Stomach (tissue), 19 donors: ENCODE results near the gene B4GALNT3. TPM values are rescaled to one million over a fixed set of nuclear protein-coding genes. Genes with fewer than 3 reads are reported as not detected.
A peak's percentile ranks its signal among the peaks of the same experiment; 100 is the strongest.
"Not testable (repeated sequence)": the region's sequence is repeated elsewhere in the genome, so short reads cannot be mapped to it uniquely, and the experiment has no call there.

ENCODE experiments used
- DNase-seq, 2 donors: peaks; one replicate each; pipeline versions ENCODE4 v3.0.0 to v3.0.0-alpha.2; 2013 to 2019
- H3K27ac ChIP-seq, 5 donors: fragments of 200-600 bp in 4 of 5; sonication (generic) in 4 of 5; one replicate each; pipeline ENCODE4 v1.5.1; 2013 to 2019; ENCODE audit warnings: mild to moderate bottlenecking in 1 of 5, moderate library complexity in 1 of 5
- H3K27me3 ChIP-seq, 3 donors: fragments of 200-600 bp; sonication (generic); one replicate each; pipeline ENCODE4 v1.5.1; 2017 to 2019; ENCODE audit warnings: mixed run types in 1 of 3
- H3K36me3 ChIP-seq, 4 donors: fragments of 200-600 bp; sonication (generic); 1 replicate in 3 of 4; 2 replicates in 1 of 4; pipeline ENCODE4 v1.5.1; 2016 to 2019
- H3K4me1 ChIP-seq, 4 donors: fragments of 200-600 bp; sonication (generic); one replicate each; pipeline ENCODE4 v1.5.1; 2016 to 2019
- H3K4me3 ChIP-seq, 4 donors: fragments of 200-600 bp; sonication (generic) in 3 of 4; one replicate each; pipeline ENCODE4 v1.5.1; 2016 to 2019; ENCODE audit warnings: mild to moderate bottlenecking in 1 of 4
- H3K9me3 ChIP-seq, 4 donors: fragments of 200-600 bp; sonication (generic); one replicate each; pipeline ENCODE4 v1.5.1; 2016 to 2019
- EP300 ChIP-seq: sonication (generic); formaldehyde crosslinking; IDR thresholded peaks from one replicate; pipeline ENCODE4 v1.6.1; 2017; ENCODE audit warnings: antibody characterized with exemption
- POLR2A ChIP-seq, 4 donors: fragments of 450-650 bp; IDR thresholded peaks; one replicate each; pipeline ENCODE4 v1.6.1; 2016; ENCODE audit warnings: antibody characterized with exemption in 4 of 4, control low read depth in 2 of 4, mild to moderate bottlenecking in 1 of 4, moderate library complexity in 1 of 4
- POLR2AphosphoS5 ChIP-seq, 3 donors: sonication (generic); formaldehyde crosslinking; IDR thresholded peaks; one replicate each; pipeline ENCODE4 v1.6.1; 2016; ENCODE audit warnings: antibody characterized with exemption in 3 of 3
- WGBS, 5 donors: extraction: QIAGEN DNeasy Blood & Tissue Kit in 3 of 5; methylation state at CpG; one replicate each; pipeline versions ENCODE4 v1.1.5 to v1.1.7; 2013 to 2018; 5-methylcytosine and 5-hydroxymethylcytosine counted together
- intact Hi-C: fragments of 100-400 bp; cut with DNase I; formaldehyde crosslinking; loops from one replicate; pipeline ENCODE4 v1.15.1; 2023; ENCODE audit warnings: low total_unique reads
- long read RNA-seq, 10 donors: transcript quantifications; one replicate each; lab custom pipeline, GENCODE V29; 2026
- polyA plus RNA-seq, 3 donors: library from polyadenylated mRNA; stranded (reverse); fragments of 200-250 nt; gene quantifications; one replicate each; pipeline ENCODE4 v1.2.3, GENCODE V29; 2013
- total RNA-seq, 5 donors: library from RNA; depleted of rRNA; stranded (reverse); fragments of >200 nt; gene quantifications; one replicate each; pipeline versions ENCODE4 v1.1.0 to v1.2.3, GENCODE V29; 2014 to 2016
- TF ChIP-seq, protein P1 (sequence below), 7 experiments: fragments of 450-650 bp in 4 of 7; fragments of 200-600 bp in 3 of 7; sonication (generic) in 3 of 7; IDR thresholded peaks; one replicate each; pipeline ENCODE4 v1.5.1; 2016 to 2019; ENCODE audit warnings: antibody characterized with exemption in 7 of 7, control low read depth in 2 of 7, mild to moderate bottlenecking in 1 of 7
- donor health status: healthy with polysubstance abuse.
- donor health status: Bipolar disorder and iron deficiency.
- donor health status: healthy.

B4GALNT3 gene
- total RNA-seq (100 to 1,000 TPM in 3 of 5 donors, 10 to 100 TPM in 2; 63.2 to 332 (median 246) TPM), polyA plus RNA-seq (10 to 100 TPM; 20.8 to 42.2 (median 37.7) TPM)
- long read RNA-seq, donor 1, partial matches to known transcripts, result 0 of 1 reads
- long read RNA-seq, donor 1, other reads (novel, unspliced or antisense), result 0 of 1 reads
- long read RNA-seq, donor 2, result 0 reads
- long read RNA-seq, donor 3, result 0 reads
- long read RNA-seq, donor 4, result 0 reads
- long read RNA-seq, donor 5, result 0 reads
- long read RNA-seq, donor 6, full-length matches to known transcripts, result 6 of 41 reads
- long read RNA-seq, donor 6, partial matches to known transcripts, result 25 of 41 reads
- long read RNA-seq, donor 6, other reads (novel, unspliced or antisense), result 10 of 41 reads
- long read RNA-seq, donor 7, partial matches to known transcripts, result 0 of 1 reads
- long read RNA-seq, donor 7, other reads (novel, unspliced or antisense), result 0 of 1 reads
- long read RNA-seq, donor 8, partial matches to known transcripts, result 28 of 28 reads
- long read RNA-seq, donor 8, other reads (novel, unspliced or antisense), result 0 of 28 reads
- long read RNA-seq, donor 9, result 0 reads
- long read RNA-seq, donor 10, result 0 reads

DNA sequence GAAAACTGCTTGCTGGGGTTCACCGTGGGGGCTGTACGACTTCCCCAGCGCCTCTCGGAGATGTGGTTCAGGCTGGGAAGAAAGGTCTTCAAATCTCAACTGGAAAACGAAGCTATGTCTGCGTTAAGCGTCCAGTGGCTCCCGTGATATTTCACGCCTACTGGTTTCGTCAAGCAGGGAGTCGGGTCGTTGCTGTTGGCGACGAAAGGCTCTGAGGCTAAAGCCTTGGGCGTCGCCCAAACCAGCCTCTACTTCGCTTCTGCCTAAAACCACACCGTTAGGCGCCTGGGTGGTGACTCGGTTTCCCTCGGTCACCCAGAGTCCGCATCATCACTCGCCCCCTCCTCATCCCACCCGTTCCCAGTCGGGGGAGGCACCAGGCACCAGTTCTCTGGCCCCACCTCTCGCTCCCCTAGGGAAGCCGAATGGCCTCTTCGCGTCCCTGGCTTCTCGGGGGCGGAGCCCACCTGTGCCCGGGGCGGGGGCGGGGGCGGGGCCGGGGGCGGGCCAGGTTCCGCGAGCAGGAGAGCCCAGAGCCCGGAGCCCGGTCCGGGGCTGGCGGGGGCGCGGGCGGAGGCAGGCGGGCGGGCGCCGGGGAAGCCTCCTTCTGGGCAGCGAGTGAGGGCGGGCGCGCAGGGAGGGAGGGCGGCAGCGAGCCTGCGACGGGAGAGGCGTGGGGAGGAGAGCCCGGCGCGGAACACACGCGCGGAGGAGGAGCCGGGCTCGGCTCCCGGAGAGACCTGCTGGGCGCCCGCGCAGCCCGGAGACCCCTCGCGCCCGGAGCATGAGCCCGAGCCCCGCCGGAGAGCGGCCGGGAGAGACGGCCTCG is at the start of gene B4GALNT3:
TSS of gene B4GALNT3 (plus strand) at position 510 of the 829 bp plus-strand sequence. CDS start 438 bp downstream, outside the sequence.
- peak; percentile 83 to 89 for DNase-seq
- intact Hi-C loops, result no loop called here

DNA sequence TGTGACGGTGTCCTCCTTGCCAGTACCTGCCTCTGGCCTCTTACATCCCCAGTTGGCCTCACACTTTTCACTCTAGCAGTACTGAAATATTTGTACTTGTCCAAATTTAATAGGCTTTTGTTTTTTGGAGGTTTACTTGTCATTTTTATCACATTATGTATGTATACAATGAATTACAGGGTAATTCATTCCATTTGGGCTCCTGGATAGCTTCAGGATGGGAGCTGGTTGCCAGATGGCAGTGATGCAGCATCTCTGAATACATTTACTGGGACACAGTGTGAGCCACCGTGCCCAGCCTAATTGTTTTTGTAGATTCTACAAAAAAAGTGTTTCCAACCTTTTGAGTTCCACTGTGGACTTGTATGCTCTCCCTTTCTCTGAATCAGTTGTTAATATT is 44.9 kb upstream of the B4GALNT3 start:
- H3K4me3 ChIP-seq, result no peak overlapping the region
- intact Hi-C loops, result no loop called here
- H3K27ac ChIP-seq, result no peak overlapping the region
- 82 to 95% (median 91%) methylated on average over 2 of the region's 2 CpGs for WGBS, 5 donors
- H3K4me1 ChIP-seq, result no peaks in the 10 kb centered on the region
- no peak for DNase-seq
- TF ChIP-seq, protein P1, sequence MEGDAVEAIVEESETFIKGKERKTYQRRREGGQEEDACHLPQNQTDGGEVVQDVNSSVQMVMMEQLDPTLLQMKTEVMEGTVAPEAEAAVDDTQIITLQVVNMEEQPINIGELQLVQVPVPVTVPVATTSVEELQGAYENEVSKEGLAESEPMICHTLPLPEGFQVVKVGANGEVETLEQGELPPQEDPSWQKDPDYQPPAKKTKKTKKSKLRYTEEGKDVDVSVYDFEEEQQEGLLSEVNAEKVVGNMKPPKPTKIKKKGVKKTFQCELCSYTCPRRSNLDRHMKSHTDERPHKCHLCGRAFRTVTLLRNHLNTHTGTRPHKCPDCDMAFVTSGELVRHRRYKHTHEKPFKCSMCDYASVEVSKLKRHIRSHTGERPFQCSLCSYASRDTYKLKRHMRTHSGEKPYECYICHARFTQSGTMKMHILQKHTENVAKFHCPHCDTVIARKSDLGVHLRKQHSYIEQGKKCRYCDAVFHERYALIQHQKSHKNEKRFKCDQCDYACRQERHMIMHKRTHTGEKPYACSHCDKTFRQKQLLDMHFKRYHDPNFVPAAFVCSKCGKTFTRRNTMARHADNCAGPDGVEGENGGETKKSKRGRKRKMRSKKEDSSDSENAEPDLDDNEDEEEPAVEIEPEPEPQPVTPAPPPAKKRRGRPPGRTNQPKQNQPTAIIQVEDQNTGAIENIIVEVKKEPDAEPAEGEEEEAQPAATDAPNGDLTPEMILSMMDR (IDR thresholded peaks at IDR 0.05), result no peak
- TF ChIP-seq POLR2A (IDR thresholded peaks at IDR 0.05) (no peak), POLR2AphosphoS5 (IDR thresholded peaks at IDR 0.05) (no peak), EP300 (no peak)
- no peaks in the 10 kb centered on the region for H3K9me3 ChIP-seq
- no peaks in the 10 kb centered on the region for H3K27me3 ChIP-seq
- H3K36me3 ChIP-seq, result peaks cover 42 to 82% (median 74%) of the 10 kb centered on the region in 4 donors

More for the DNA sequence above, at the start of gene B4GALNT3:
- H3K27ac ChIP-seq, result peak within 1 kb of the TSS; percentile 74 to 90 (median 85)
- peak within 1 kb of the TSS; percentile 52 to 73 (median 62) for H3K4me3 ChIP-seq
- 4 to 9% (median 6%) methylated on average over 36 to 82 of the region's 82 CpGs for WGBS, 5 donors
- no peaks in the 10 kb centered on the region for H3K36me3 ChIP-seq
- H3K9me3 ChIP-seq, result no peaks in the 10 kb centered on the region
- TF ChIP-seq POLR2AphosphoS5 (IDR thresholded peaks at IDR 0.05) (peak in 2 of 3 donors; percentile 55 to 73), EP300 (no peak)
- peaks cover 16 to 54% (median 51%) of the 10 kb centered on the region in 4 donors for H3K4me1 ChIP-seq
- H3K27me3 ChIP-seq, result peaks cover 0 to 47% (median 17%) of the 10 kb centered on the region in 3 donors

DNA sequence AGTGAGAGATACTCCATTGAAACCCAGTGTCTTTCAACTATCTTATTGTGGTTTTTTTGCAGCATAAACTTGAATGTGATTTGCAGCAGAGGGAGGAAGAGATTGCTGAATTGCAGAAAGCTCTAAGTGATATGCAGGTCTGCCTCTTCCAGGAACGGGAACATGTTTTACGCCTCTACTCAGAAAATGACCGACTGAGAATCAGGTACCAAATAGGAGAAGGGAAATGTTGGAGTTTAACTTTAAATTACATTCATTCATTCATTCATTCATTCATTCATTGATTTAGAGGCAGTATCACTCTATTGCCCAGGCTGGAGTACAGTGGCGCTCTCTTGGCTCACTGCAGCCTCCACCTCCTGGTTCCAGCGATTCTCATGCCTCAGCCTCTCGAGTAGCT is 41.3 kb upstream of the B4GALNT3 start:
- no peak for DNase-seq
- TF ChIP-seq POLR2A (IDR thresholded peaks at IDR 0.05), result no peak
- no peak for TF ChIP-seq EP300
- TF ChIP-seq, protein P1 (IDR thresholded peaks at IDR 0.05), result no peak
- no peak for TF ChIP-seq POLR2AphosphoS5 (IDR thresholded peaks at IDR 0.05)
- H3K4me1 ChIP-seq, result no peaks in the 10 kb centered on the region
- no peak overlapping the region for H3K27ac ChIP-seq
- no peaks in the 10 kb centered on the region for H3K27me3 ChIP-seq
- peaks cover 24 to 53% (median 51%) of the 10 kb centered on the region in 4 donors for H3K36me3 ChIP-seq
- 96 to 99% (median 96%) methylated on average over 6 of the region's 6 CpGs for WGBS, 5 donors
- H3K4me3 ChIP-seq, result no peak overlapping the region
- H3K9me3 ChIP-seq, result no peaks in the 10 kb centered on the region
- intact Hi-C loops, result no loop called here

DNA sequence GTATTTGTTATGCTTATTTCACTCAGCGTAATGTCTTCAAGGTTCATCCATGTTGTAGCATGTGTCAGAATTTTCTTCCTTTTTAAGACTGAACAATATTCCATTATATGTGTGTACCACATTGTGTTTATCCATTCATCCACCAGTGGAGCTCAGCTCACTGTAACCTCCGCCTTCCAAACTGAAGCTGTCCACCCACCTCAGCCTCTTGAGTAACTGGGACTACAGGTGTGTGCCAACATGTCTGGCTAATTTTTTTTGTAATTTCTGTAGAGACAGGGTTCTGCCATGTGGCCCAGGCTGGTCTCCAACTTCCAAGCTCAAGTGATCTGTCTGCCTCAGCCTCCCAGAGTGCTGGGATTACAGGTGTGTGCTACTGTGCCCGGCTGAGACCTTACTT is 37.2 kb upstream of the B4GALNT3 start:
- Histone ChIP-seq H3K9me3 (no peaks in the 10 kb centered on the region), H3K27me3 (no peaks in the 10 kb centered on the region), H3K36me3 (peaks cover 14 to 49% (median 33%) of the 10 kb centered on the region in 4 donors), H3K27ac (no peak overlapping the region), H3K4me3 (no peak overlapping the region), H3K4me1 (no peaks in the 10 kb centered on the region)
- TF ChIP-seq, protein P1 (IDR thresholded peaks at IDR 0.05), result no peak
- TF ChIP-seq EP300, result no peak
- TF ChIP-seq POLR2A (IDR thresholded peaks at IDR 0.05), result no peak
- TF ChIP-seq POLR2AphosphoS5 (IDR thresholded peaks at IDR 0.05), result no peak
- intact Hi-C loops, result no loop called here
- WGBS, 5 donors, result 91 to 96% (median 93%) methylated on average over 3 of the region's 3 CpGs
- DNase-seq, result no peak

DNA sequence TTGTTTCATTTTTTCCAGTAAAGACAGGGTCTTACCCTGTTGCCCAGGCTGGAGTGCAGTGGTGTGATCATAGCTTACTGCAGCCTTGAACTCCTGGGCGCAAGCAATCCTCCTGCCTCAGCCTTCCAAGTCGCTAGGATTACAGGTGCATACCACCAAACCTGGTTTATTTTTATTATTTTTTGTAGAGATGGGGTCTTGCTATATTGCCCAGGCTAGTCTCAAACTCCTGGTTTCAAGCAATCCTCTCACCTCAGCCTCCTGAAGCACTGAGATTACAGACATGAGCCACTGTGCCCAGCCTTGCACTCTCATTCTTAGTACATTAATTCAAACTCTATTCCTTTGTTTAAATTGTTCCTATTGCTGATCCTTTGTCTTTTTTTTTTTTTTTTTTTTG is 24.0 kb upstream of the B4GALNT3 start:
- WGBS, 5 donors, result 94 to 100% (median 98%) methylated on average over 2 of the region's 2 CpGs
- intact Hi-C loops, H3K4me3 ChIP-seq, H3K27ac ChIP-seq, H3K27me3 ChIP-seq, H3K9me3 ChIP-seq, DNase-seq, H3K4me1 ChIP-seq: not testable (repeated sequence)
- H3K36me3 ChIP-seq, result peaks cover 0 to 96% (median 81%) of the 10 kb centered on the region in 4 donors
